ENCODE data around the gene KLHDC1.
"Not testable (repeated sequence)": the region's sequence is repeated elsewhere in the genome, so short reads cannot be mapped to it uniquely, and the experiment has no call there.

KLHDC1 gene, protein sequence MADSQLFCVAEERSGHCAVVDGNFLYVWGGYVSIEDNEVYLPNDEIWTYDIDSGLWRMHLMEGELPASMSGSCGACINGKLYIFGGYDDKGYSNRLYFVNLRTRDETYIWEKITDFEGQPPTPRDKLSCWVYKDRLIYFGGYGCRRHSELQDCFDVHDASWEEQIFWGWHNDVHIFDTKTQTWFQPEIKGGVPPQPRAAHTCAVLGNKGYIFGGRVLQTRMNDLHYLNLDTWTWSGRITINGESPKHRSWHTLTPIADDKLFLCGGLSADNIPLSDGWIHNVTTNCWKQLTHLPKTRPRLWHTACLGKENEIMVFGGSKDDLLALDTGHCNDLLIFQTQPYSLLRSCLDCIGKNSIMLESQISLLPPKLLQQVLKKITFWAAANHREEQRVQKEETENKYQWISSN

DNA sequence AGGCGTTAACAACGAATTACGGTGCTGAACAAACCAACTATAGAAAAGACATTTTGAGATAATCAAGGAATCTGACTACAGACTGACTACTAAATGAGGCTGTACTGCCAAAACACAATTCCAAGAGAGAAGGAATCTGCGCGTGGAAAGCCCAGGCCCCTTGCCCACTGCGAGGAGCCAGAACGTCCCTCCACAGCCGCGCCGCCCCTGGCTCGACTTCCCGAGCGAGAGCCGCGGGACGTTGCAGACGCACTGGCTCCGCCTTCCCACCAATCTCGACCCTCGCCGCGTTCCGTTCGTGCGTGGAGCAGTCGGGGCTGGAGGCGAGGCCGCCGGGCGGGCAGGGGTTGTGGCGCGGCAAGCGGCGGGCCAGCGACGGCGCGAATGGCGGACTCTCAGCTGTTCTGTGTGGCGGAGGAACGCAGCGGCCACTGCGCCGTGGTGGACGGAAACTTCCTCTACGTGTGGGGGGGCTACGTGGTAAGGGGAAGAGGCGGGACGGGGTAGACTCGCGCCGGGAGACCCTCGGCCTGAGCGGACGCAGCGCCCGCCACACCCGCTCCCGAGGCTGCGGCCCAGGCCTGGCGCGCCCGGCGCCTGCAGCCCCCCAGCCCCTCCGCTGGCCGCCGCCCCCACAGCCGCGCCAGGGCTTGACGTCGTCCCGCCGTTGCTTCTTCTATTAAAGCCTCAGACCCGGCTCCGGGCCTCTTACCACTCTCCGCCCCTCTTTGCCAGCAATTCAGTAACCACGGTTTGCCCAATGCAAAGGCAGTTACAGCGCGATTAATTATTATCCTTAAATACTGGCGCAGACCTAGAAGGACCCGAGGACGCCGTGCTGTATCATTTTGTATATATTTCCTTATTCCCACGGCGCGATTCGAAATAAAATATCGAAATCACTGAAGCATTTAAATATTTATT, at the start of gene KLHDC1:
Gene KLHDC1 (plus strand): TSS at position 310 of the 924 bp plus-strand sequence. CDS start 75 bp downstream, at position 385.
- no peak for DNase-seq

DNA sequence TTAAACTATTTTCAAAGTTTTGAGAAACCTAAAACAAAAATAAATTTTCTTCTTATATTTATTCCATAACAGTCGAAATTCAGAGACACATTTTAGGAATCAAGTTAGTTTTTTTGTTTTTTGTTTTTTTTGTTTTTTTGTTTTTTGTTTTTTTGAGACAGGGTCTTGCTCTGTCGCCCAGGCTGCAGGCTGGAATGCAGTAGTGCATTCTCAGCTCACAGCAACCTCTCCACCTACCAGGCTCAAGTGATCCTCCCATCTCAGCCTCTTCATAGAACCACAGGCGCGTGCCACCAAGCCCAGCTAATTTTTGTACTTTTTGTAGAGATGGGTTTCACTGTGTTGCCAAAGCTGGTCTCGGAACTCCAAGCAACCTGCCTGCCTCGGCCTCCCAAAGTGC, 39.4 kb upstream of the KLHDC1 start:
- no peak for DNase-seq

DNA sequence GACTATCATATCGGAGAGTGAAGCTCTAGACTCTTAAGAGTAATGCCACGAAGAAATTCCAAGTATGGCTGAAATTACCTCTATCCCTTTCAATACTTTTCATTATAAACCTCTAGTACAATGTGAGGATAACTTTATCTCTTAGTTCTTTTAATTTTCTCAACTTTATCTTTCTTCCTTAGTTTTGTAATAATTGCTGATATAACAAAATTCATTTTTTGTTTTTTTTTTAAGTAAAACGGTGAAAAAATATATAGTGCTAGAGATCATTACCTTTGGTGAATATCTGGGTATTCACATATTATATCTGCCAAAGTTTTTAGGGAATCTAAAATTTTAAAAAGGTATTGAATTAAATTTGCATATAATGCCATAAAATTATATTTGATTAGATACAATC, 38.4 kb upstream of the KLHDC1 start:
- no peak for DNase-seq

DNA sequence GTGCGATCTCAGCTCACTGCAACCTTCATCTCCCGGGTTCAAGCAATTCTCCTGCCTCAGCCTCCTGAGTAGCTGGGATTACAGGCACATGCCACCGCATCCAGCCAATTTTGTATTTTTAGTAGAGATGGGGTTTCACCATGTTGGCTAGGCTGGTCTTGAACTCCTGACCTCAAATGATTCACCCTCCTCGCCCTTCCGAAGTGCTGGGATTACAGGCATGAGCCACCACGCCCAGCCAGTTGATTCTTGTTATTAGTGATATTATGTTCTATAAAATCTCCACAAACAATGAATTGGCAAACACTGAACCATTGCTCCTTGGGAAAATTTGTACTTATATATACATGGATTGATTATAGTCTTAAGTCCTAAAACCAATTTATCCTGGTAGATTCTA, 35.4 kb upstream of the KLHDC1 start:
- not testable (repeated sequence) for DNase-seq

DNA sequence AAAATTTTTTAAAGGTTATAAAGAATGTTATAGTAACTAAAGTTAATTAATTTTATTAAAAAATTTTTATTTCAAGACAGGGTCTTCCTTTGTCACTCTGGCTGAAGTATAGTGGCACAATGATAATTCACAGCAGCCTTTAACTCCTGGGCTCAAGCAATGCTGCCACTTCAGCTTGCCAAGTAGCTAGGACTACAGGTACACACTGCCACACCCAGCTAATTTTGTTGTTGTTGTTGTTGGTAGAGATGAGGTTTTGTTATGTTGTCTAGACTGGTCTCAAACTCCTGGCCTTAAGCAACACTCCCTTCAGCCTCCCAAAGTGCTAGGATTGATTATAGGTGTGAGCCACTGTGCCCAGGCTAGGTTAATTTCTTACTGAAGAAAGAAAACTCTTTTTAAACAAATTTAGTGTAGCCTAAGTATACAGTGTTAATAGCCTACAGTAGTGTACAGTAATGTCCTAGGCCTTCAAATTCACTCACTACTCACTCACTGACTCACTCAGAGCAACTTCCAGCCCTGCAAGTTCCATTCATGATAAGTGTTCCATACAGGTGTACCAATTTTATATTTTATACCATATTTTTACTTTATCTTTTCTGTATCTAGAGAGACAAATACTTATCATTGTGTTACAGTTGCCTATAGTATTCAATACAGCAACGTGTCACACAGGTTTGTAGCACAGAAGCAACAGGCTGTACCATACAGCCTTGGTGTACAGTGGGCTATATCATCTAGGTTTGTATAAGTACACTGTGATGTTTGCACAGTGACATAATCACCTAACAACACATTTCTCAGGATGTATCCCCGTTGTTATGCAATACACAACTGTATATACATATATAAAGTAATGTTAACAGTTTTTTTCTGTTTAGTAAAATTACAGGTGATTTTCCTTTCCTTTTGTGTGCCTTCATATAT, 33.1 kb upstream of the KLHDC1 start:
- DNase-seq = no peak

DNA sequence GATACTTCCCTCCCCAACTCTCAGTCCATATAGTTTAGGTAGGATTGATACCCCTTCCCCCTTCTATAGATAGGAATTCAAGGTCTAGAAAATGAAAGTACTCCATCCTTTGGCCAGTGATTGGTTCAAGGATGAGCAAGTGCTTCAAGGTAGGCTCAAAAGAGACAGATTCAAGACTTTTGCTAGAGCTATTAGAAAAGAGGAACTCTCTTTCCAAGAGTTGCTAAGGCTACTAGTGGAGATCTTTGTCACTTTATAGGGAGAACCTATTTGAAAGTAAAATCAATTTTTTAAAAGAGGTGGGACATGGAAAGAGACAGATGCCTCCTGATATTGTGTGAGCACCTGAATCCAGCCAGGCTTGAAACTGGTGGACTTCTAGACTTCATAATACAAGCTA, 22.4 kb upstream of the KLHDC1 start:
- DNase-seq = no peak

DNA sequence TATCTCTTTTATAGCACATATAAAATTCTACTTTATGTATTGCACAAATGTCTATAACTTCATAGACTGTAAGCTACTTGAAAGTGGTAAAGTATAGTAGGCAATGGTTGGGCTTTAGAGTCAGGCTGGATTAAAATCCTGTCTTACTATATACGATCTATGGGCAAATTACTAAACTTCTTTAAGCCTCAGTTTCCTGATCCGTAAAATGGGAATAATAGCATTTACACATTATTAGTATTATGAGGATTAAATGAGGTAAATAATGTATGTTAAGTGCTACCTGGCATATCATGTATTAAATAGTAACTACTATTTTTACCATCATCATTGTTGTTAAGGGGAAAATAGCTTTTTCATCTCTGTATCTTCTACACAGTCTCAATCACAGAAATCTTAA, 19.3 kb upstream of the KLHDC1 start:
- DNase-seq = no peak

DNA sequence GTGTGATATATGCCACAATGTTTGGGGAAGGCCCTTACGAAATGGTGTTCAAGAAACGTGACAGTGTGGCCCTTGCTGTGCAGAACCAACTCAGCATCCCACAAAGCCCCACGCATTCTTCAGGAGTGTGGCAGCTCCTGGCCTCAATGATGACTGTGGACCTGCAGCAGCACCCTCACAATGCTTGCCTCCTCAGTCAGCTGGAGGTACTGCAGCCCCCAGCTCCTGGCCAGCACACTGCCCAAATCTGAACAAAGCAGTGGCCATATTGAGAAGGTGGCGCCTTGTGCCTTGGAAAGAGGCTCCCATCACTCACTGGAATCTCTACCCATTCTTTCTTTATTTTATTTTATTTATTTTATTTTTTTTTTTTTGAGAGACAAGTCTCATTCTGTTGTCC, 15.3 kb upstream of the KLHDC1 start:
- no peak for DNase-seq

DNA sequence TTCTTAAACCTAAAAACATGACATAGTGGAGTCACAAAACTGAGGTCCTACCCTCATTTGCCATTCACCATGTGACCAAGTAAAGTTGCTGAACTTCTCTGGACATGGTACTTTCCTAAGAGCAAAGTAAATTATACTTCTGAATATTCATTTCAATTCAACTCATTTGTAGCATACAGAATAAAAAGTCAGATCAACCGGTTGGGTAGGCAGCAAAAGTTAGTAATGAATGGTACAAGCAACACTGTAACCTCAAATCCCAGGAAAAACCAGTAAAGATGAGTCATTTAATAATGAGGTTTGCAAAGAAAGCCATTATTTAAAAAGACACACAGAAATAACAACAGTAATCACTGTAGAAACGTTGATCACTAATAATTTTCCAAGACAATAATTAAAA, 13.6 kb upstream of the KLHDC1 start:
- DNase-seq = no peak

DNA sequence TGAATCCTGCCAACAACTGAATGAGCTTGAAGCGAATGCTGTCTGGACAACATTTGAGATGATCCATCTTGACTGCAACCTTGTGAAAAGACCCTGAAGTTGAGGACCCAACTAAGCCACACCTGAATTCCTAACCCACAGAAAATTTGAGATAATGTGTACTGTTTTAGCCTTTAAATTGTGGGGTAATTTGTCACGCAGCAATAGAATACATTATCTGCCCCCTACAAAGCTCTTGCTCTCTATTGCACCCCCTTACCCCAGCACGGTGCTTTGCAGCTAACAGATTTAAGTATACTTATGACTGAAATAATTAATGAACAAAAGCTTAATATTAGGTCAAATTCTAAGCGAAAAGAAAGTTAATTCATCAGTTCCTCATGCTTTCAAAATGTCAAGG, 6.5 kb upstream of the KLHDC1 start:
- no peak for DNase-seq

DNA sequence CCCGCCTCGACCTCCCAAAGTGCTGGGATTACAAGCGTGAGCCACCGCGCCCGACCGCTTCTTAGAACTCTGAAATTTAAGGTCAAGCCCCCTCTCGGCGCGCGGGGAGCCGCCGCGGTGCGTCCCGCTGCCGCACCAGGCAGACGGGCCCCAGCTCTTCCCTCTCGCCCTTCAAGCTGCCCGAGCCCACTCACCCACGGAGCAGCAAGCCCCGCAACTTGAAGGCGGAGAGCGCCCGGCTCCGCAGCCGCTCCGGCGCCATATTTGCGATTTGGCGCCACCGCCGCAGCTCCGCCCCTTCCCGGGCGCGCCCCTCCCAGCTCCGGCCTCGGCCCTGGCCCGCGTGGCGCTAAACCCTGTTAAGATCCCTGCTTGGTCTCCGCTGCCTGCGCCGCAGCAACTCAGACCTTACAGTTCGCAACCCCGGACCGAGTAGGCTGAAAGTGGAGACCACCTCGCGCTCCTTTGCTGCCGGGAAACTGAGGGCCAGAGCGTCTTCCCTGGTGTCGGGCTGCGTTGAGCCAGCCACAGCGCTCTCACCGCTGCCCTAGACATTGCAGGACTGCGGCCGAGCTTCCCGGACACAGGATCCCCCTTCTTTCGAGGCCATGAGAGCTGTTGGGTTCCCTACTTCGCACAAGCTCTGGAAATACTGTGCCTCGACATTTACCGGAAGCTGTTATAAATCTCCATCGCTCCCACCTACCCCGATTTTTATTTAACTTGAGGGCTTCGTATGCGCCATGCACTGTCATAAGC, 4.8 kb upstream of the KLHDC1 start, which contains the start of gene POLE2:
Gene POLE2 (minus strand): TSS at position 273 of the 759 bp plus-strand sequence. CDS start 11 bp downstream, at position 262.
- peak; percentile 38 for DNase-seq

DNA sequence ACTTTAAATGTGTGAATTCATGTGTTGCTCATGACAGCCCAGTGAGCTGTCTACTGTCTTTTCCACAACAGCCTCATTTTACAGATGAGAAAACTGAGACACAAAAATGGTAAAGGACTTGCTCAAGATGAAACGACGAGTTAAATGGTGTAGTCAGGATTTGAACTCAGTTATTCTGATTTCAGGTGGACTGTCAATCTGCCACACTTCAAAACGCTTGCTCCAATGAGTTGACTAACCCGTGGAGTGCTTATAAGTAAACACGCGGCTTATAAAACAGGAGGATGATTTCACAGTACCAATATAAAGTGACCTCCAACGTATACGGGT, 4.3 kb upstream of the KLHDC1 start:
- no peak for DNase-seq

DNA sequence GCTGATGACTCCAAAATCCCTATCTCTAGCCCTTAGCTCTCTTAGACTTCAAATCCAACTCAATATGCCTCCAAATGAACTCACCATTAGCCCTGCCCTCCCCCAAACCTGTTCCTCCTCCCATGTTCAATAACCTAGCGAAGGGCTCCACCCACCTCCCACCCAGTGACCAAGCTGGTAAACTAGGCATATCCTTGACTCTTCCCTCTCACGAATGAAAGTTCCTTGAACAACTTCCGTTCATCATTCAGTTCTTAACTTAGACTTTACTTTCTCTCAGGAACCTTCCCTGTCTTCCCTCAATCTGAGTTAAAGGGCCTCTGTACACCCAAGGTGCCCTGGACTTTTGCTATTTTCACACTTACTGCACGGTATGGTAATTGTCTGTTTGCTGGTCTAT, 1.9 kb upstream of the KLHDC1 start:
- DNase-seq = no peak

DNA sequence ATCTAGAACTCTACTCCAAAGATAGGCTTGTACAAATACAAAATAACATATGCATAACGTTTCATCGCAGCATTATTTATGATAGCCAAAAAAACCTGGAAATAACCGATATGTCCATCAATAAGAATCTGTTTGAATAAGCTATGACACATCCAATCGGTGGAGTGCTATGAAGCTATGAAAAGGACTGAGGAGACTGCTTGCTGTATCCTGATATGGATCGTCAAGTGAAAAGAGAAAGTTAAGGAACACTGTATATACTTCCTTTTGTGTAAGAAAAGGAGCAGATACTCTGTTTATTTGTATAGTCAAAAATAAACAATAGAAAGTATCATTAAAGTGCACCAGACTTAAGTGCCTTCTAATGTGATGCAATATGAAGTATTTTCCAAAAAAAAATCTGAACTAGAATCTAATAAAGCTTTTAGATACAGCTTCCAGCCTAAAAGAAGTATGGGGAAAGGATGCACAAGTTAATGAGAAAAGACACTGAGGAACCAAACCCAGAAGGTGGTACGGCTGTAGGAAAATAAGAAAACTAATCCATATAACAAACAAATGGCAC, 645 bp upstream of the KLHDC1 start:
- DNase-seq = no peak

DNA sequence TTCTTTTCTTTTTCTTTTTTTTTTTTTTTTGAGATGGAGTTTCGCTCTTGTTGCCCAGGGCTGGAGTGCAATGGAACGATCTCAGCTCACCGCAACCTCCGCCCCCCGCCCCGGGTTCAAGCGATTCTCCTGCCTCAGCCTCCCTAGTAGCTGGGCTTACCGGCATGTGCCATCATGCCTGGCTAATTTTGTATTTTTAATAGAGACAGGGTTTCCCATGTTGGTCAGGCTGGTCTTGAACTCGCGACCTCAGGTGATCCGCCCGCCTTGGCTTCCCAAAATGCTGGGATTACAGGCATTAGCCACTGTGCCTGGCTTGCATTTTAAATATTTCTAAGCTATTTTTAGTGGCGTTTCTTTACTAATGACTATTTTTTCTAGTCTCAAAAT, 810 bp downstream of the KLHDC1 start:
- not testable (repeated sequence) for DNase-seq

DNA sequence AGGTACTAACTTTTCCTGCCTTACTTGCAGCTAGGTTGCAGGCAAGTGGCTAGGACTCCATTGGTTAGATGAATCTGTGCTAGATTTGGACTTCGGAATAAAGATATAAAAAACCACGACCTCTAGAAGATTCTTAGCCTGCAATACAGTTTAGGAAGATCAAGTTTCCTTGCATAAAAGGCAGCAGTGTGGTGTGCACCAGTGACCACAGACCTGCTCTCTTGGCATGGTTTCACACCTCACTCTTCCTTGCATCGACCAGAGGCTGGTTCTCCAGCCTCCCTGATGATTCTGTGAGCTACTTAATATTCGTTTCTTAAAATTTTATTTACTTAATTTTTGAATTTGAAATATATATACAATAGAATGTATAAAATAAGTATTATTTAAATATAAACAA, 9.8 kb downstream of the KLHDC1 start:
- DNase-seq = no peak

DNA sequence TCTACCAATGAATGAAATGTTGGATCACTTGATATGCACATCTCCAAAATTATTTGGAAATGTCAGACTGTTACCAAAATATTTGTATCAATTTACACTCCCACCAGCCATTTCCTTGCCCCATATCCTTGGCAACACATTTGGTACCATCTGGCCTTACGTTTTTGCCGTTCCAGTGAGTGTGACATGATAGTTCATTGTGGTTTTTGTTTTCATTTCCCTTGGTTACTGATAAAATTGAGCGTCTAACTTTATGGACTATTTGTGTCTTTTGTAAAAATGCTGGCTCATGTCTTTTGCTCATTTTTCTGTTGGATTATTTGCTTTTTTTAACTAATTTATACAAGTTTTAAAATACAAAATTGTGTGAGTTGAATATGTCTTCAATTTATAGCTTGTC, 11.0 kb downstream of the KLHDC1 start:
- no peak for DNase-seq

DNA sequence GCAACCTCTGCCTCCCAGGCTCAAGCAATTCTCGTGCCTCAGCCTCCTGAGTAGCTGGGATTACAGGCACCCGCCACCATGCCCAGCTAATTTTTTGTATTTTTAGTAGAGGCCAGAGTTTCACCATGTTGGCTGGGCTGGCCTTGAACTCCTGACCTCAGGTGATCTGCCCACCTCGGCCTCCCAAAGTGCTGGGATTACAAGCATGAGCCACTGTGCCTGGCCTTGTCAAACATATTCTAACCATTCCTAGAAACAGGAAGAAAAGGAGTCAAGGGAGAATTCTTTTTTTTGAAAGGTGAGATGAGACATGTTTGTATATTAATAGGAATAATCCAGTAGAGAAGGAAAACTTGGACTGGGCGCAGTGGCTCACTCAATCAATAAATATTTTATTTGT, 11.6 kb downstream of the KLHDC1 start:
- not testable (repeated sequence) for DNase-seq

DNA sequence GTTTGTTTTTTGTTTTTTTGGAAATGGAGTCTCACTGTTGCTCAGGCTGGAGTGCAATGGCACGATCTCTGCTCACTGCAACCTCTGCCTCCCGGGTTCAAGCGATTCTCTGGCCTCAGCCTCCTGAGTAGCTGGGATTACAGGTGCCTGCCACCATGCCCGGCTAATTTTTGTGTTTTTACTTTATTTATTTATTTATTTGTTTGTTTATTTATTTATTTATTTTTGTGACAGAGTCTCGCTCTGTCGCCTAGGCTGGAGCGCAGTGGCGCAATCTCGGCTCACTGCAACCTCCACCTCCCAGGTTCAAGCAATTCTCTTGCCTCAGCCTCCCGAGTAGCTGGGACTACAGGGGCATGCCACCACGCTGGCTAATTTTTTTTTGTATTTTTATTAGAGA, 18.1 kb downstream of the KLHDC1 start:
- not testable (repeated sequence) for DNase-seq

DNA sequence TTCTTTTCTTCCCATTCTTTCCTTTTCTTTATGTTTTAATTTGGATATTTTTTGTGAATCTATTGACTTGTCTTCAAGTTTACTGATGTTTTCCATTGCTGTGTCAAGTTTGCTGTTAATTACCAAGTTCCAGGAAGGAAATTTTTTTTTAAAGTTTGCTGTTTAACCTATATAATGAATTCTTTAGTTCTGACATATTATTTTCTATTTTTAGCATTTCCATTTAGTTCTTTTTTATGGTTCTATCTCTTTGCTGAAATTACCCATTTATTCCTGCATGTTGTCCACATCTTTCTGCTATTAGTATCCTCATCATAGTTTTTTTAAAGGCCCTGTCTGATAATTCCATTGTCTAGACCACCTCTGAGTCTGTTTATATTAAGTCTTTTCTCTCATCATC, 27.8 kb downstream of the KLHDC1 start:
- no peak for DNase-seq

DNA sequence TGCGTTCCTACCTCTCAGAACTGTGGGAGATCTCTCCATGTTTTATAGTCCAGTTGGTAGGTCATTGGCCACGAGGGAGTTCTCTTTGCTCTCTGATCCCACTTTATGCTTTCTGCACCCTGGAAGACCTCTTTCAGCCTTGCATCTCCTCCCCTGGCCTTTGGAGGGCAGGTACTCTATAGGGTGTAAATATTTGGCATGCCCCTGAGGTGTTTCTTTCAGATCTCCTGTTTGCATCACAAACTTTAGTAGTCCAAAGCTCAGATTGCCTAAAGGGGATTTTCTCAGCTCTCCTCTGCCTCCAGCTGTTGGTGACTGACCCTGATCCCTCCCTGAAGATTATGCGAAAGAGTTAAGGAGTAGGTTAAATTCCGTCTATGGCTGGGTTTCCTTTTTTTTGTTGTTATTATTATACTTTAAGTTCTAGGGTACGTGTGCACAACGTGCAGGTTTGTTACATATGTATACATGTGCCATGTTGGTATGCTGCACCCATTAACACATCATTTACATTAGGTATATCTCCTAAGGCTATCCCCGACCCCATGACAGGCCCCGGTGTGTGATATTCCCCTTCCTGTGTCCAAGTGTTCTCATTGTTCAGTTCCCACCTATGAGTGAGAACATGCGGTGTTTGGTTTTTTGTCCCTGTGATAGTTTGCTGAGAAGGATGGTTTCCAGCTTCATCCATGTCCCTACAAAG, 29.0 kb downstream of the KLHDC1 start:
- DNase-seq = not testable (repeated sequence)
